Subcutaneous abdominal adipose tissue (tissue), 5 donors: ENCODE results near the gene PKLR.
"Not testable (repeated sequence)": the region's sequence is repeated elsewhere in the genome, so short reads cannot be mapped to it uniquely, and the experiment has no call there.

Experiments
- H3K27ac ChIP-seq: one replicate; pipeline ENCODE4 v1.7.0; 2013; ENCODE audit warnings: low read depth, mild to moderate bottlenecking, inconsistent platforms, low read length, moderate library complexity
- H3K27me3 ChIP-seq, 5 donors: one replicate each; pipeline ENCODE4 v1.7.0; 2013; ENCODE audit warnings: low read length in 5 of 5, inconsistent platforms in 1 of 5; ENCODE audit not compliant: control insufficient read depth in 5 of 5, insufficient read depth in 4 of 5
- H3K36me3 ChIP-seq, 5 donors: one replicate each; pipeline ENCODE4 v1.7.0; 2013; ENCODE audit warnings: low read length in 5 of 5; ENCODE audit not compliant: control insufficient read depth in 5 of 5, insufficient read depth in 5 of 5
- H3K4me1 ChIP-seq, 5 donors: one replicate each; pipeline ENCODE4 v1.7.0; 2013; ENCODE audit warnings: low read length in 5 of 5, mild to moderate bottlenecking in 3 of 5, moderate library complexity in 1 of 5; ENCODE audit not compliant: control insufficient read depth in 5 of 5, insufficient read depth in 5 of 5
- H3K4me3 ChIP-seq, 5 donors: one replicate each; pipeline ENCODE4 v1.7.0; 2013; ENCODE audit warnings: low read length in 5 of 5, low read depth in 1 of 5
- H3K9ac ChIP-seq, 5 donors: one replicate each; pipeline ENCODE4 v1.7.0; 2013; ENCODE audit warnings: low read length in 5 of 5, mild to moderate bottlenecking in 4 of 5, moderate library complexity in 3 of 5
- H3K9me3 ChIP-seq, 5 donors: one replicate each; pipeline ENCODE4 v1.7.0; 2013; ENCODE audit warnings: low read length in 5 of 5; ENCODE audit not compliant: control insufficient read depth in 5 of 5
- donor health status: healthy.
- donor health status: healthy.
- donor health status: healthy.
- donor health status: healthy.
- donor health status: healthy.

PKLR gene

GRCh38 chr1:155251566-155251965, 49.7 kb downstream of the PKLR start:
- no peak overlapping the region for H3K27ac ChIP-seq
- peaks cover 9 to 43% (median 33%) of the 10 kb centered on the region in 5 donors for H3K4me1 ChIP-seq
- H3K36me3 ChIP-seq = peaks cover 0 to 19% (median 7%) of the 10 kb centered on the region in 5 donors
- H3K9me3 ChIP-seq = no peaks in the 10 kb centered on the region
- no peak overlapping the region for H3K4me3 ChIP-seq
- no peak overlapping the region for H3K9ac ChIP-seq
- no peaks in the 10 kb centered on the region for H3K27me3 ChIP-seq

DNA sequence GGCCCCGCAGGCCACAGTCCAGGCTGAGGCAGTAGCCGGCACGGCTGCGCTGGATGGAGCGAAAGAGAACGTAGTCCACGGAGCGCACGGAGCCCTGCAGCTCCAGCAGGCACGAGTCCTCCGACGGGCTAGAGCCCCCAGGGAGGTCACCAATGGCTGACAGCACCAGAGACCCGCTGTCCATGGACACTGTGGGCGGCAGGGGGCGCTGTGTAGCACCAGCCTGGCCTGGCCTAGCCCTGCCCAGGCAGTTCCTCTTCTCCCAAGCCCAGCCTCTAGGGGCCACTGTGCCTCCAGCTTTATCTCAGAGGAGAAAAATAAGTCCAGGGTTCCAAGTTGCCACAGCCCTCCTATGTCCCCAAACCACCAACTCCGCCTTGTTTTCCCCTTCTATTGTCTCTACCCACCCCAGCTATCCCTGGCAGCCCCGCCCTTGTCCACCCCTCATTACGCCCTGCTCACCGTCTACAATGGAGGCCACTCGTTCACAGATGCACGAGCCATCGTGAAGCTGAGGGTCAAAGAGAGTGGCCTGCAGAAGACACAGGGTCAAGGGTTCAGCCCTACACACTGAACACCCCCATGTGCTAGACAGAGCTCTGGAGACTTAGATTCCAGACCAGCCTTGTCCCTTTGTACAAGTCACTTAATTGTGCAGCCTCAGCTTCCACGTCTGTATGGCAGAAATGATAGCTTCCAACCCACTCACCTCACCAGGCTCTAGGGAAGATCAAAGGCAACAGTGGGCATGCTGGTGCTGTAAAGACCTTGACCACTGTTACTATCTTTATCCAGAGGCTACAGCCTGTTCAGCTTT, 50.4 kb downstream of the PKLR start:
- Histone ChIP-seq H3K27me3 (no peaks in the 10 kb centered on the region), H3K9me3 (no peaks in the 10 kb centered on the region), H3K4me3 (peak overlapping the region in 4 of 5 donors; percentile 32 to 65 (median 48)), H3K36me3 (peaks cover 0 to 16% (median 7%) of the 10 kb centered on the region in 5 donors), H3K27ac (no peak overlapping the region), H3K9ac (peak overlapping the region in 4 of 5 donors; percentile 1 to 69 (median 68)), H3K4me1 (peaks cover 7 to 36% (median 28%) of the 10 kb centered on the region in 5 donors)

- H3K9me3 ChIP-seq = no peaks in the 10 kb centered on the region
- H3K27ac ChIP-seq = no peak overlapping the region
- H3K27me3 ChIP-seq = no peaks in the 10 kb centered on the region
- H3K36me3 ChIP-seq = peaks cover 0 to 16% (median 7%) of the 10 kb centered on the region in 5 donors
- H3K9ac ChIP-seq = peak overlapping the region in 4 of 5 donors; percentile 1 to 69 (median 68)
- H3K4me3 ChIP-seq = peak overlapping the region in 4 of 5 donors; percentile 32 to 65 (median 48)
- peaks cover 6 to 31% (median 25%) of the 10 kb centered on the region in 5 donors for H3K4me1 ChIP-seq
These were observed 51.0 kb downstream of the PKLR start for GRCh38 chr1:155250246-155250632.

GRCh38 chr1:155247667-155248553, 53.3 kb downstream of the PKLR start:
- Histone ChIP-seq H3K4me1 (peaks cover 5 to 34% (median 23%) of the 10 kb centered on the region in 5 donors), H3K9me3 (no peaks in the 10 kb centered on the region), H3K4me3 (no peak overlapping the region), H3K27me3 (peaks cover 0 to 3% (median 0%) of the 10 kb centered on the region in 5 donors), H3K36me3 (peaks cover 0 to 16% (median 7%) of the 10 kb centered on the region in 5 donors), H3K27ac (no peak overlapping the region), H3K9ac (no peak overlapping the region)

DNA sequence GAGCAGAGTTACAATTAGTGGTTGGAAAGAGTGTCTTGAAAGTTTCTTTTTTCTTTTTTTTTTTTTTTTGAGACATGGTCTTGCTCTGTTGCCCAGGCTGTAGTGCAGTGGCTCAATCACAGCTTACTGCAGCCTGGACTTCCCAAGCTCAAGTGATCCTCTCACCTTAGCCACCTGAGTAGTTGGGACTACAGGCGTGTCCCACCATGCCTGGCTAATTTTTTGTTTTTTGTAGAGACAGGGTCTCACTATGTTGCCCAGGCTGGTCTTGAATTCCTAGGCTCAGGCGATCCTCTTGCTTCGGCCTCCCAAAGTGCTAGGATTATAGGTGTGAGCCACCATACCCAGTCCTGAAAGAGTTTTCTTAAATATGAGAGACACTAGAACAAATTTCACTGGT, 54.4 kb downstream of the PKLR start:
- H3K9ac ChIP-seq = not testable (repeated sequence)

GRCh38 chr1:155245163-155245524, 56.1 kb downstream of the PKLR start:
- H3K27ac ChIP-seq = peak overlapping the region; percentile 56
- H3K9ac ChIP-seq = peak overlapping the region in 4 of 5 donors; percentile 10 to 78 (median 58)
- H3K4me1 ChIP-seq = peaks cover 4 to 42% (median 27%) of the 10 kb centered on the region in 5 donors
- H3K27me3 ChIP-seq = peaks cover 0 to 3% (median 0%) of the 10 kb centered on the region in 5 donors
- no peaks in the 10 kb centered on the region for H3K9me3 ChIP-seq
- H3K36me3 ChIP-seq = peaks cover 0 to 16% (median 7%) of the 10 kb centered on the region in 5 donors
- H3K4me3 ChIP-seq = peak overlapping the region; percentile 77 to 90 (median 80)

More for the DNA sequence above, 54.4 kb downstream of the PKLR start:
- H3K27me3 ChIP-seq, H3K9me3 ChIP-seq, H3K27ac ChIP-seq, H3K4me3 ChIP-seq: not testable (repeated sequence)
- Histone ChIP-seq H3K36me3 (peaks cover 0 to 16% (median 7%) of the 10 kb centered on the region in 5 donors), H3K4me1 (peaks cover 5 to 37% (median 23%) of the 10 kb centered on the region in 5 donors)

DNA sequence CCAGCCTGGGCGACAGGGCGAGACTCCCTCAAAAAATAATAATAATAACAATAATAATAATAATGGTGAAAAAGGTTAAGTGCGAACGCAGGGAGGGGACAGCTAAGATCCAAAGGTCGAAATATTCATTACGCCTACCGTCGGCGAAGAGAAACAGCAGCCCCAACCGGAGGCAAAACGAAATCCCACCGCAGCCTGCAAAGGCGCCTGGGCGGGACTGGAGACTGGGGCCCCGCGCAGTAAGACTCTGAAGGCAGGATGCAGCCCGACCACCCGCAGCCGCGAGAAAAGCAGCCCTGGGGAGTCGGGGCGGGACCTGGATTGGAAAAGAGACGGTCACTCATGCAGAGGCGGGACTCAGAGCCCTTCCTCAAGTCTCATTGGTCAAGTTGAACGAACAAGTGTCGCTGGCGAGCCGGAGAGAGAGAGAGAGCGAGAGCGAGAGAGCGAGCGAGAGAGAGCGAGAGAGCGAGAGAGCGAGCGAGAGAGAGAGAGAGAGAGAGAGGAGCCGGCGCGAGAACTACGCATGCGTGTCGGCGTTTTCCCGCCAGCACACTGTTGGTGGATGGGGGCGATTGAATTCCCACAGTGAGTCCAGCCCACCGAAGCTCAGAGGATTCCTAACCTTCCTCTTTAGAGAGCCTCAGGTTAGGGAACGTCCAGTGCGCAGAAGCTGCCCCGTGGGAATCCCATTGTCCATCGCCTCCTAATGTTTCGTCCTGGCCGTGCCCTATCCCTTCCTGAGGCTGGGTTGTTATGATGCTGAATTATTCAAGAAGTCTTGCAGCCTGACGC, 56.7 kb downstream of the PKLR start:
- Histone ChIP-seq H3K9me3 (no peaks in the 10 kb centered on the region), H3K27ac (peak overlapping the region; percentile 56), H3K4me1 (peaks cover 4 to 42% (median 28%) of the 10 kb centered on the region in 5 donors), H3K27me3 (peaks cover 0 to 3% (median 0%) of the 10 kb centered on the region in 5 donors), H3K4me3 (peak overlapping the region; percentile 77 to 90 (median 80)), H3K9ac (peak overlapping the region; percentile 10 to 78 (median 63)), H3K36me3 (peaks cover 0 to 19% (median 10%) of the 10 kb centered on the region in 5 donors)

- Histone ChIP-seq H3K36me3 (peaks cover 0 to 23% (median 10%) of the 10 kb centered on the region in 5 donors), H3K4me3 (peak overlapping the region in 4 of 5 donors; percentile 69 to 80 (median 78)), H3K27me3 (peaks cover 0 to 3% (median 0%) of the 10 kb centered on the region in 5 donors), H3K27ac (no peak overlapping the region), H3K9ac (peak overlapping the region in 1 of 5 donors; percentile 78), H3K9me3 (no peaks in the 10 kb centered on the region), H3K4me1 (peaks cover 4 to 42% (median 28%) of the 10 kb centered on the region in 5 donors)
These were observed 58.4 kb downstream of the PKLR start for GRCh38 chr1:155242805-155243358.

DNA sequence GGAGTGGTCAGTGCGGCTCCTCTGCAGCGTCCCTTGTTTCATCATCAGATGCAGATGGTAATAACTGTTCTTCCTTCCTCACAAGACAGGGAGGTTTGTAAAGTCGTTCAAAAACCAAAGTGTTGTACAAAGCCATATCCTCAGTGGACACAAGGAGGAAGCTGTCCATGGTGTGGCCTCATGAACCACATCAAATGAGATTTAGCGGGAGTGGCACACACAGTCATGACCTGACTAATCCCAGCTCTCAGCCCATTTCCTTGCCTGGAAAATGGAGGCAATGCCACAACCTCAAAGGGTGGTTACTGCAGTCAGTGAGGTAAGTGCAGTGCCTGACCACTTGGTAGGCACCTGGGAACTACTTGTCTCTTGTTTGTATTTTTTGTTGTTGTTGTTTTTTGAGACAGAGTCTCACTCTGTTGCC, 59.4 kb downstream of the PKLR start:
- H3K36me3 ChIP-seq = peaks cover 0 to 23% (median 9%) of the 10 kb centered on the region in 5 donors
- H3K4me3 ChIP-seq = no peak overlapping the region
- peak overlapping the region in 1 of 5 donors; percentile 21 for H3K9ac ChIP-seq
- H3K4me1 ChIP-seq = peaks cover 4 to 42% (median 28%) of the 10 kb centered on the region in 5 donors
- no peaks in the 10 kb centered on the region for H3K9me3 ChIP-seq
- H3K27me3 ChIP-seq = peaks cover 0 to 3% (median 0%) of the 10 kb centered on the region in 5 donors
- H3K27ac ChIP-seq = no peak overlapping the region
